Right forelimb (tissue), 1 donor: ENCODE data around the gene NPRL2.
"Not testable (repeated sequence)": the region's sequence is repeated elsewhere in the genome, so short reads cannot be mapped to it uniquely, and the experiment has no call there.

ENCODE experiments used
- DNase-seq: peaks from one replicate; pipeline ENCODE4 v3.0.0-alpha.2; 2018

The NPRL2 gene

DNA sequence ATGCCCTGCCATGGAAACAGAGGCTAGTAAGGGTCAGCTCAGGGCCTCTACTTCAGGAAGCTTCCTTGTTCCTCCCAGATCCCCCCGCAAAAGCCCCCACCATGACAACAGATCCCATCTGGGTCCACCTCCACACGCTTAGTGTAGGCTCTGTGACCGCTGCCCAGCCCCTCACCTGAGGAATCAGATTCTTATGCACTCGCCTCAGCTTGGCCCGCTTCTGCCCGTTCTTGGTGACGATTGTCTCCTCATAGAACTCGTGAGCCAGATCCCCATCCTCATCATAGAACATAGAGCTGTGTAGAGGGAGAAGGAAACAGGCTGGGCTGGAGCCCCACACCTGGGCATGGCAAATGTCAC, 24.4 kb downstream of the NPRL2 start:
- DNase-seq = no peak

DNA sequence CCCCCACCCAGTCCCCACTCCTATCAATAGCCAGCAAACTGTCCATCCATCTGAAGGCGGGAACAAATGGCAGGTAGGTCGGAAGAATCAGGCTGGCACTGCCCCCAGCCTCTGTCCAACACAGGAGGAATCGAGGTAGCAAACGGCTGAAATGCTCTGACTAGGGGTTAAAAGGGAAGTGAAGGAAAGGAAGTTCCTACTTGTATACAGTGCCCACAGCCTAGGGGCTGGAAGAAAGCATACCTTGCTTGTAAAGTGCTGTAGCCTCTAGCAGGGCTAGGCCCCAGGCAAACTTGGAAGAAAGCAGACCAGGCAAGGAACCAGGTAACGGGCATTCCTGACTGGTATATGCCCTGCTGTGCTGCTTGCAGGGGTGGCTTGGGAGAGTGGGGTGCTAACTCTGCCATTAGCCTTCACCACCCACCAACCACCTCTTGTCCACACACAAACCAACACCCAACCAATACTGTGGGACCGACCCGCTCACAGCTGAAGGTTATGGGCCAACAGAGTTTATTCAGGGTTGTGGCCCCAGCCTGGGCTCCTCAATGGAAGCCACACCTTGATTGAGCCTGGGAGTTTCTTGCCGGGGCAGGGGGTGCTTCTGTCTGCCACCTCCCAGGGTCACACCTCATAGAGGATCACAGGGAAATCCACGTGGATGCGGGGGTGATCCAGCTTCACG, 24.9 kb downstream of the NPRL2 start:
- no peak for DNase-seq

DNA sequence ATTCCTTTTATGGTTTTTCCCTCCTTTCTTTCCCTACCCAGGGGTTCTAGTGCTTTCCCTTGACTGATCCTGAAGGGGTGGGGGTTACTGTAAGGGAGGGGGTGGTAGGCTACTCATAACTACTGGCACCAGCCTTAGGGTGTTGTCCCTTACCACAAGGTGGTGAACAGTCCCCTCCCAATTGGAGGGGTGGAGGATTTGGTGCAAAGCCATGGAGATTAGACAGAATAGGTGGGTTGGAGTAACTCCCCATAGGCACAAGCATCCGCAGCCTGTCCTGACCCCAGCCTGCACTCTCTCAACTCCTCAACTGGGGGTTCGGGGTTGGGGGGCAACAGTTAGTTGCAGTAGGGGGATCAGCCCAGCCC, 25.5 kb downstream of the NPRL2 start:
- DNase-seq = no peak

DNA sequence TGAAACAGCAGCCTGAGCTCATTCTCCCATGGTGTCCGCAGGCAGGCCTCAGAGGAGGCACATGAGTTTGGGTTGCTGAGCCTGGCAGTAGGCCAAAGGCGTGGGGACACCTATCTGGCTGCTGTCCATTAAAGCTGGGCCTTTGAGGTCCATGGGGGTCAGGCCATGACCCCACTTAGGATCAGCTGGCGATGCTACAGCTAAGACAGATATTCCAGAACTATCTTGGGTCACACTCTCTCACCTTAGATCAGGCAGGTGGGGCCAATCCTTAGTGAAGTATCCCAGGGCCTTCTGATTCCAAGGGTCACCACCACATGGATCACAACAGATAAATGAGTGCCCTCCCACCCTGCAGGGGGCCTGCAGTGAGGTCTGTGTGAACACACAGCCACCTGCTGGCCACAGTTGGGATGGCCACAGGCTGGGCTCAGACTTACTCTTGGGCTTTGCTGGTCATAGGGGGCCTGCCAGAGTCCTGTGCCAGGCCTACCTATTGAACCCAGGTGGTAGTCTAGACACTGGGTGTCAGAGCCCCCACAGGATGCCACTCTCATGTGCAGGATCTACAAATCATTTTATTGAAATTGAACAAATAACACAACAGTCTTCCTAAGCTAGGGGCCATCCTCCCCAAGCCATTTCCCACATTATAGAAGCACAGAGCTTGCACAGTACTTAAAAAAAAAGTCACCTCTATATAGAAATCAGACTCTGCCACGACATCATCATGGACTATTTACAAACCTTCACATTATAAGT, 26.0 kb downstream of the NPRL2 start:
- DNase-seq = peak; percentile 74

DNA sequence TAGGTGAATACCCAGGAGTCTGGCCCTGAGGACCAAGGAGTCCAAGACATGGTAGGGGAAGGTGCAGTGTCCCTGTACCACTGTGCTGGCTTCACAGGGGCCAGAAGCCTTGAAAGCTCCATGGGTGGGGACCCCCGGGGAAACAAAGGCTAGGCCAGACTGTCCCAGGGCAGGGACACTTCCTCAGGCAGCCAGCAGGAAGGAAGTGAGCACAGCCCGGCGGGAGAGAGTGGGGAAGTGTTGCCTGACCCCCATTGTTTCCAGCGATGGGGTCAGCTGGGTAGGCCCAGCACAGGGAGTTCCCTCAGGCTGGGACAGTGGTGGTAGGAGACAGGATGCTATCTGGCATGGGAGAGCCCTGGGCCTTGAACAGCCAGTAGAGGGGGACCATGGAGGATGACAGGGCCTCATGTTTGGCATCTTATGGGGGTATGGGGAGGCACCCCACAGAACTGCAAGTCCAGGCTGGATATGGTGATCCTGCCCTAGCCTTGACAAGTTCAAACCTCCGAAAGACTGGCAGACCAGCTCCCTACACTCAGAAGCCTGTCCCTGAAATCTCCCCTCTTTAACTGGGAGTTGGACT, 26.9 kb downstream of the NPRL2 start:
- DNase-seq = no peak

DNA sequence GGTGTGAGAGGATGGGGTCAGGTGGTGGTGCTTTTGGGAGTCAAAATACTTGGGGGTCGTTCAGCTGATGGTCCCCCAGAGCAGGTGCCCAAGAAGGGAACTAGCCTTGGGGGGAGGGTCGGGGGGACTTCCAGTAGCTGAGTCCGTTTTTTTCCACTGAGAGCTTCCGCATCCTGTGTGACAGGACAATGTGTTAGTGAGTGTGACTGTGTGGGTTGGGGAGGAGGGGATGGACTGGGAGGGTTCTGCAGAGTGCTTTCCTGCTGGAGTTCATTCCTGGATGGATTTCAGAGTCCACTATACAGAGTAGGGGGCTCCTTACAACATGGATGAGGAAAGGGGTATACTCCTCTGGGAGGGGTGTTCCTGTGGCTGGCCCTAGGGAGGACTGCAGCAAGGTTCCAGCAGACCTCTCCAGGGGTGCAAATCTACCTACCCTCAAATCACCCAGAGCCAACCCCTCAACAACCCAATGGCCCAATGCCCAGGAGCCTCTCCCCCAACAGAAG, 27.4 kb downstream of the NPRL2 start:
- DNase-seq = no peak

DNA sequence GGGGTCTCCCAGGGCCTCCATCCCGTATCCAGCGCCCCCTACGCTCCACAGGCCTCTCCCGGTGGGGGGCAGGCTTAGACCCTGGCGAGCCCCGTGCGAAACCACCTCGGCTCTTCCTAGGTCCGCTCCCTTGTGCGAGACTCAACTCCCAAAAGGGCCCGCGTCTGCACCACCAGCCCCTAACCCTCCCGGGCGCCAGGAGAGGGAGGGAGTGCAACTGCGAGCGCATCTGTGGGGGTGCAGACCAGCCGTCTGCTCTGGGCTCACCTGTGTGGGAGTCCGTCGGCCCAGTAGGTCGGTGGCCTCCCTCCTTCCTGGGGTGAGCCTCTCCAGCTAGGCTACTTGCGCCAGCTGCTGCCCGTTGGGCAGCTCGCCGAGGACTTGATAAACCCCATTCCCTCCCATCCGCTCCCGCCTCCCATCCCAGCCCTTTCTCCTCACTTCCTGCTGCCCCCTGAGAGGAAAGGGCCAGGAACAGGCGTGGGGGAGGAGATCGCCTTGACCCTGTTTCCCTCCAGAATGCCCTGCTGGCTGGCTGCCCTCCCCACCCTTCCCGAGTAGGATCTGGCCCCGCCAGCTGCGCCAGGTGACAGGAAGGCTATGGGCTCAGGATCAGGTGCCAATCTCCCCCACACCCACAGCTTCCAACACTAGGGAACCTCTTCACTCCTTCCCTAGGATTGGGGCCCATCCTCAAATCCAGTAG, 28.0 kb downstream of the NPRL2 start, which contains the start of gene HYAL2:
TSS of gene HYAL2 (minus strand) at position 360 of the 706 bp plus-strand sequence. CDS start 2,256 bp downstream, outside the sequence.
- no peak for DNase-seq

DNA sequence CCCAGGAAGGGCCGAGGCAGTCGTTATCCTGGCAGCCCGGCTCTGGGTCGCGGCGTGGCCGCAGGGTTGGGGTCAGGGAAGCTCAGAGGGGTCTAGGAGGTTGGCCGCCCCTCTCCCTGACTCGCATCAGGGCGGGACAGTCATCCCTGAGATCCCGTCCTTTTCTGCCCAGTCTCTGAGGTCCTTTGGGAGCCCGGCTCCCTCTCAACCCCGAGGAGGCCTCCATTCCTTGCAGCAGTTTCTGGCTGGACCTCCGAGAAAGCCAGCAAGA, 28.5 kb downstream of the NPRL2 start:
- no peak for DNase-seq

DNA sequence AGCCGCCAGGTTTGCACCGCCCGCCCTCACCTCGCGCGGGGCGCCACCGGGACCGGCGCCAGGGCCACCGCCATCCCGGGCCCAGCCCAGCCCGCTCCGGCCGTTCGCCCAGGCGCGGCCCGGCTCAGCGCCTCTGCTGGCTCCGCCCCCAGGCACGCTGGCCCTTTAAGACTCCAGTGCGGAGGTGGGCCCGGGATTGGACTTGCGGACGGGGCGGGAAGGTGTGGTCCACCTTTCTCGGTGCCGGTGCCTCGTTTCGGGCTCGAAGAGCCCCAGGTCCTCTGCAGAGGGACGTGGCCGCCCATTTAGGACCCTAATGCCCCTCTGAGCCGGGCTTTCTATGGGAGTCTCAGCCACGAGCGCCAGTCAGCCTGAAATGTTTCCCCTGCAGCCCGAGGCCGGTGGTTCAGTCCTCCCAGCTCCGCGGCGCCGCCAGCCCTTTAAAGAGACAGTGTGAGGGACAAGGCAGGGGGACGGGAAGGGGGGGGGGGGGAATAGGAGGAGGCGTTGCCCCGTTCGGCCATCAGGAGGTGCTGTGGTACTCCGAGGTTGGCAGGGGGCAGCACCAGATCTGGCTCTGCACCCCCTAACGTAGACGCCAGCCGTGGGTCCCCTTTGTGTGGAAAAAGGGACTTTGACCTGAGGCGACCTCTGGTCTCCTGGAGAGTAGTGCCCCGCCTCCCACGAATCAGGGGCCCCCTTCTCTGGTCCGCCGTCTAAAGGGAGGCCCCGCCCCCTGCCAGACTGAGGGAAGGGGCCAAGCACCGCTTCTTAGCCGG, 29.1 kb downstream of the NPRL2 start:
- DNase-seq = peak; percentile 95

DNA sequence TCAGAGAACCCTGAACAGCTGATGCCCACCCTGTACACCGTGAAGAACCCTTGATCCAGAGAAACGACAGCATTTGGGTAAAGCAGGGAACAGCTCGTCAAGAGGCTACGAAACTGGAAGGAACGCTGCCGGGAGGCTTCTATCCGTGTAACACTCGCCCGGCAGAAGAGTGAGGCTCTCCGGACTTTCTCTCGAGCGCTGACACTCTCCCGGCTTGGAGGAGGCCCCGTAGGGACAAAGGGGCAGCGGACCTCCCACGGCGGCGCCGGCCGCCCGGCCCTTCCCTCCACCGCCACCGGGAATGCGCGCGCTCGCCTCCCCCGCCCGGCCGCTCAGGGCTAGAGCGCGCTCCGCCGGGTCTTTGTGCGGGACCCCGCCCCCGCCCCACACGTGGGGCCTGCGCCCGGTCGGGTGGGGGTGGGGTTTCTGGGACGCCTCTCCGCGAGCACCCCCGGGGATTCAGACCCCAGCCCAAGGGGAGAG, 29.7 kb downstream of the NPRL2 start:
- DNase-seq = no peak

DNA sequence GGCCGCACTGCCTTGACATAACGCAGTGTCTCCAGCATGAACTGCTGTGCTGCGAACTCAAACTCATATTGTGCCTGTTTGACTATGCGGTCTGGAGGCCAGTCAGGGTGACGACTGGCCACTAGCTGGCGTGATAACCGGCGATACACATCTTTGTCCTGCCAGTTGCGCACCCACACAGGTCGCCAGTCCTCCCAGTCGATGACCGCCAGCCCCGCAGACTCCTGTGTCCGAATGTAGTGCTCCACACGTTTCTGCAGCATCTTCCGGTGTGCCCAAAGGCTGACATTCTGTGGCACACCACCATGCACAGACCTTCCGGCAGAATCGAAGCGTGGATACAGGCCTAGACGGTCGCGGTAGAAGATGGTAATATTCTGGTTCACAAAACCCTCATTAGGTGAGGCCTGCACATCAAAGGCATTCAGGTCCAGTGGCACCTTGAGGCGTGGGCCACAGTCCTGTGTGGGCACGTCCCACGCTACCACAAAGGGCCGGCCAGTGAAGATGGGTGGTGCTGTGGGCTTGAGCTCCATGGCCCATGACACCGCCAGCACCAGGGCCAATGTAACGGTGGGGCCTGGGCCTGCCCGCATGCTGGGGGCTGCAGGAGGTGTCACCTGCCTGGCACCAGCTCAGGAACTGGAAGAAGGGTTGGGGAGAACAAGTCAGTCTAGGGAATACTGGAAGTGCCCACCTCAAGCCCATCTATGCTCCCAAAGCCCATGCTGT, 30.5 kb downstream of the NPRL2 start:
- DNase-seq = no peak

DNA sequence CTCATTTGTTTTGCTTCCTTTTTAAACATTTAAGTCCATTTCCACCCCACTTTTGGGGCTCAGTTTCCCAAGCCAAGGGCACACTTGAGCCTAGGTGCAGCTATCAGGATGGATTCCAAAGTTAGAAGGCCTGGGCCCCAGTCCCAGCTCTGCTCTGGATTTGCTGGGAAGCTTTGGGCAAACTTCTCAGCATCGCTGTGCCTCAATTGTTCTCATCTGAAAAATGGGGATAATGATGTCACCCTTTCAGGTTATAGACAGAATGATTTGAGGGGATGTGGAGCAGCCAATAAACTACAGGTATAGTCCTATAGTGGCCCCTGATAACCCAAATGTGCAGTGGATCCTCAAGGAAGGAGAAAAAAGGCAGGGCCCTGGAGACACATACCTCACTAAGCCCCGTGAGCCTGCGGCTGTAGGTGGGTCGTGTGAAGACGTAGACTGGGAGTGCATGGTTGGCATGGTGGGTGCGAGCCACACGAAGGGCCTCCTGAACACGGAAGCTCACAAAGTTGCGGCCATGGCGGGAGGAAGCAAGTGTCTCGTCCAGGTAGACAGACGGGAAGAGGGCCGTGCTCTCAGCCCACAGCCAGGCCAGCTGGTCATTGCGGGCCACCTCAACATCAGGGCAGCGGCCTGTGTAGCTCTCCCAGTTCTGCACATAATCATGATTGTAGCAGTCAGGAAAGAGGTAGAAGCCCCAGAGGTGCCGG, 31.2 kb downstream of the NPRL2 start:
- DNase-seq = no peak

DNA sequence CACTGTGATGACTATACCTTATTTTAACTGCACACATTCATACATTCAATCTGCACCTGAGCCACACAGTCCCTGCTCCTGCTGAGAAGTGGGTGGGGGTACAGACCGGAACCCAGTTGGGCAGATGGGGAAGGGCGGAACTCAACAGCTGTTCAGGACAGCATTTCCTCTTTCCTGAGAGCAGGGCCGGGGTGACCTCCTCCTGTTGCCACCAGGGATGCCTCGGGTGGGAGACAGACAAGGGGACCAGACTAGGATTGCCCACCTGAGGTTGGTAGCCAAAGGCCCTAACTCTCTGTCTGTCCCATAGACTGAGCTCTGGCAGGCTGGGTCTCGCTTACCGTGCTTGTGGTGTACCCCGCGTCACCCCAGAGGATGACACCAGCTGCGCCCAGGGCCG, 32.0 kb downstream of the NPRL2 start:
- no peak for DNase-seq

DNA sequence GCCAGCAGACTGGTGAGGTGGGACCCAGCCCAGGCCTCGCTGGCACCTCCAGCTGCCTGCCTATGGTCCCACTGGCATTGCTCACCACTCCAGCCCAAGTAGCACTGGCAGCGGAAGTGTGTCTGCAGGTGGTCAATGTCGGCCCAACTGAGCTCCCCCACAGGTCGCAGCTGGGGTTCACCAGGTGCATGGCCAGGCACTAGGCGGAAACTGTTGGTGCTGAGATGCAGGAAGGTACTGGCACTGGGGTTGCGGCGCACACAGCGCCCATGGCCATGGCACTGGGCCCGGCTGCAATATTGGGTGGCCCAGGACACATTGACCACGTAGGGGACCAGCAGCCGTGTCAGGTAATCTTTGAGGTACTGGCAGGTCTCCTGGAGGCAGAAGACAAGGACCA, 32.4 kb downstream of the NPRL2 start:
- no peak for DNase-seq

DNA sequence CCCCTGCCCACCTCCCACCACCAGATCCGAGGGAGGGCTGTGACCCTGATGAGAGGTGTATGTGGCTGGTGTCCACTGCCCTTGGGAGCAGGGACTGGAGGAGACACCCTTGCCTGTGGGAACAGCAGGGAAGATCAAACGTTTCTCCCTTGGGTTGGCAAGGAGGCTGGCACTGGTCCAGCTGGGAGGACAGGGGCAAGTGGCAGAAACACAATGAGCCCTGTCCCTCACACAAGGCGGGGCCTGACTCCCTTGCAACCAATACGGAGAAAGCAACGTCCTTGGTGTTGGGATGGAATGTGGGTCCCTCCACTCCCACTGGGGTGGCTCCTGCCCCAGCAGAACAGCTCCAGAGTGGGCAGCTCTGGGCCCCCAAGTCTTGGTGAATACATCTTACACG, 33.3 kb downstream of the NPRL2 start:
- DNase-seq = no peak

DNA sequence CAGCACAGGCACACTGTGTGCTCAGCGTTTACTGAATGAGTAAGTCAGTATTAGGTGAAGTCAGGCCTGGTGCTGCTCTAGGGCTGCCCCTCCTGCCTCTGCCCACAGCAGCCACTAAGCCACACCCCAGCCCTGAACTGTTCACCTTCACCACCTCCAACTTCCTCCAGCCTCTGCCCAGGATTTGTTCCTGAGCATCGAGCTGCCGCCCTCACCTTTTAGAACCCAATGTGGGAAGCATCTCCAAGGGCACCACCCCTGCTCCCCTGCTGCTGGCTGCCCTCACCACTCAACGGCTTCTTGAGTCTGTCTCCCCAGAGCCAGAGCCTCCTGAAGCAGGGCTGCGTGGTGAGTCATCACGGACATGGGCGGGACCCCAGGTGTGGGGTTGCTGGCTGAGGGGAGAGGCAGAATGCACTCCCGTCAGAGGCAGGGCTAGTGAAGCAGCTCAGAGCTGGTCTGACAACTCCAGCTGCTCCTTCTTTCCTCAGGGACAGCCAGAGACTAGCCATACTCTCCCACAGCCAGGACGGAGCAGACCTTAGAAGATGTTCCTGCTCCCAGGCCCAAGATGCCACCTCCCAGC, 33.8 kb downstream of the NPRL2 start:
- no peak for DNase-seq

DNA sequence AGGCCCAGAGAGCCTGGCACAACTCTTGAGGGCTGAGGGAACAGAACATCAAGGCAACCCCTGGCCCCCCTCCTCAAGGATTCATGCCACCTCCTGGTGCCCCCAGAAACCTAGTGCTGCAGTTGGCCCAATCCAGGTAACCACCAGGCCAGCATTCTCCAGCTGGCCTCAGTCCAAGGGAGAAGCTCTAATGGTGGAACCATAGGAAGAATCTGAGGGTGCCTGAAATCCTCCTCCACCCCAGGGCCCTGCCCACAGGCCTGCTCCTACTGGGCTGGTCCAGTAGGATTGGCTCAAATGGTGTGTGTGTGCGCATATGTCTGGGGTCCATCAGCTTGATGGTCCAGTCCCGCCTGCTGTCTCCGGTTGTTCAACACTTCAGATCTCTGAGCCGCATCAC, 35.8 kb downstream of the NPRL2 start:
- no peak for DNase-seq

DNA sequence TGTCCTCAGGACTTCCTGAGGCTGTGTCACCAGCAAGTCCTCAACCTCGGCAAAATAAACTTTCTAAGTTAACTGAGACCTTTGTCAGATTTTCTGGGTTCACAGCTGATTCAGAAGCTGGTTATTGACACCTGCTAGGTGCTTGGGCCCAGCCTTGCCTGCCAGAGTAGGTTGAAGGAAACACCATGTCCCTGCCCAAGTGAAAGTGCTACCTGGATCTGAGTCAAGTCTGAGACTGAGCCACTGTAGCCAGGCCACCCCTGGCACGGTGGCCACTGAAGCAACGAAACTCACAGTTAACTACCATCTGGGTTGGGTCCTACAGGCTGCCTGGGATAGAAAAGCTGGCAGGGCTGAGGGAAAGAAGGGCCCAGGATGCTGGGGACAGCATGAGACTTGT, 36.2 kb downstream of the NPRL2 start:
- DNase-seq = no peak

DNA sequence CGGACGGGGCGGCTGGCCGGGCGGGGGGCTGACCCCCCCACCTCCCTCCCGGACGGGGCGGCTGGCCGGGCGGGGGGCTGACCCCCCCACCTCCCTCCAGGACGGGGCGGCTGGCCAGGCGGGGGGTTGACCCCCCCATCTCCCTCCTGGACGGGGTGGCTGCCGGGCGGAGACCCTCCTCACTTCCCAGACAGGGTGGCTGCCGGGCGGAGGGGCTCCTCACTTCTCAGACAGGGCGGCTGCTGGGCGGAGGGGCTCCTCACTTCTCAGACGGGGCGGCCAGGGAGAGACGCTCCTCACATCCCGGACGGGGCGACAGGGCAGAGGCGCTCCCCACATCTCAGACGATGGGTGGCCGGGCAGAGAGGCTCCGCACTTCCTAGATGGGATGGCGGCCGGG, 38.5 kb downstream of the NPRL2 start:
- DNase-seq = not testable (repeated sequence)

DNA sequence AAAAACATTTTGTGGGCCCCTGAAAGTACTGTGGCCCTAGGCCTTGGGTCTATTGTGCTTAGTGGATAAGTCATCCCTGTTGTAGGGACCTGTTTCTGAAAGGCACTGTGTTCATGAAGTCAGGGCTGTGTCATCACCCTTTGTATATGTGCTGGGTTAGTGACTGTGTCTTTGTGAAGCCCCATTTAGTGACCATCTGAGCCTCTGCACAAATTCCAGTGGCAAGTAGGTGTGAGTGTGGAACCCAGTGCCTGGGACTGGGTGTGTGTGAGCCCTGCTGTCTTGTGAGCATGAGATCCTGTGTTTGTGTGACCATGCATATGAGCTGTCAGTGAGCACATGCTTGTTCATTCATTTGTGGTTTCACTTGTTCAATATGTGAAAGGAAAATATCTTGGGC, 46.0 kb downstream of the NPRL2 start:
- no peak for DNase-seq
